Activated naive CD4-positive, alpha-beta T cell treated with anti-CD3 and anti-CD28 coated beads for 36 hours (primary cell): ENCODE results near the gene BATF3. TPM values are rescaled to one million over a fixed set of nuclear protein-coding genes. Genes with fewer than 3 reads are reported as not detected.
"Not testable (repeated sequence)": the region's sequence is repeated elsewhere in the genome, so short reads cannot be mapped to it uniquely, and the experiment has no call there.

Experiments
- CTCF ChIA-PET: fragments of 350-600 bp; sonication (Branson Sonifier 250); formaldehyde crosslinking; loops from one replicate; lab custom pipeline; 2021; ENCODE audit warnings: antibody characterized with exemption; lab: Charles Lee
- DNase-seq: peaks from one replicate; pipeline ENCODE4 v3.0.0-alpha.2; 2020
- H3K27ac Mint-ChIP-seq: one replicate; pipeline ENCODE4 v1.8.0; 2021; ENCODE audit warnings: mild to moderate bottlenecking, mixed read lengths
- H3K27me3 Mint-ChIP-seq: one replicate; pipeline ENCODE4 v1.8.0; 2021; ENCODE audit warnings: low read depth, mixed read lengths
- H3K36me3 Mint-ChIP-seq: one replicate; pipeline ENCODE4 v1.8.0; 2021; ENCODE audit warnings: low read depth, mixed read lengths
- H3K4me1 Mint-ChIP-seq: one replicate; pipeline ENCODE4 v1.8.0; 2021; ENCODE audit warnings: low read depth, mixed read lengths
- H3K4me3 Mint-ChIP-seq: one replicate; pipeline ENCODE4 v1.8.0; 2021; ENCODE audit warnings: mild to moderate bottlenecking, moderate library complexity, mixed read lengths
- H3K9me3 Mint-ChIP-seq: one replicate; pipeline ENCODE4 v1.8.0; 2021; ENCODE audit warnings: mixed read lengths
- intact Hi-C: fragments of 100-400 bp; cut with micrococcal nuclease; formaldehyde crosslinking; loops from one replicate; pipeline ENCODE4 v1.15.1; 2023
- total RNA-seq, 2 experiments: library from RNA; stranded (reverse); gene quantifications; one replicate each; pipeline ENCODE4 v1.2.3, GENCODE V29; 2021

BATF3 gene
- total RNA-seq, 2 experiments from 2014 or later: 26.7 to 27.1 TPM

GRCh38 chr1:212650228-212650627 is 49.4 kb downstream of the BATF3 start:
- no peak for DNase-seq
- CTCF ChIA-PET: interaction anchor here (1.7 to 2.9 kb wide), 2 partner anchors 15 to 173 kb away, joined by 5 to 15 read pairs; no protein-coding TSS in a partner anchor
- no peak overlapping the region for H3K27ac Mint-ChIP-seq
- H3K4me3 Mint-ChIP-seq: no peak overlapping the region
- peaks cover 6% of the 10 kb centered on the region for H3K27me3 Mint-ChIP-seq
- intact Hi-C loops: no loop called here
- no peaks in the 10 kb centered on the region for H3K9me3 Mint-ChIP-seq
- no peaks in the 10 kb centered on the region for H3K36me3 Mint-ChIP-seq
- no peaks in the 10 kb centered on the region for H3K4me1 Mint-ChIP-seq

GRCh38 chr1:212649020-212649419 is 50.6 kb downstream of the BATF3 start:
- intact Hi-C loops: no loop called here
- no peak for DNase-seq
- no peaks in the 10 kb centered on the region for H3K4me1 Mint-ChIP-seq
- no peak overlapping the region for H3K4me3 Mint-ChIP-seq
- CTCF ChIA-PET: interaction anchor here (1.2 to 2.9 kb wide), 3 partner anchors 16 to 191 kb away, joined by 3 to 15 read pairs (median 5); no protein-coding TSS in a partner anchor
- H3K9me3 Mint-ChIP-seq: no peaks in the 10 kb centered on the region
- H3K27me3 Mint-ChIP-seq: peaks cover 3% of the 10 kb centered on the region
- H3K27ac Mint-ChIP-seq: no peak overlapping the region
- H3K36me3 Mint-ChIP-seq: no peaks in the 10 kb centered on the region

GRCh38 chr1:212648431-212648830 is 51.2 kb downstream of the BATF3 start:
- intact Hi-C loops: no loop called here
- no peak for DNase-seq
- Mint-ChIP-seq H3K27me3 (peaks cover under 1% of the 10 kb centered on the region), H3K36me3 (no peaks in the 10 kb centered on the region), H3K9me3 (no peaks in the 10 kb centered on the region), H3K4me1 (no peaks in the 10 kb centered on the region), H3K27ac (no peak overlapping the region), H3K4me3 (no peak overlapping the region)
- CTCF ChIA-PET: interaction anchor here (1.1 to 1.2 kb wide), 2 partner anchors 191 to 355 kb away, joined by 3 read pairs; no protein-coding TSS in a partner anchor

GRCh38 chr1:212647004-212647403 is 52.6 kb downstream of the BATF3 start:
- Mint-ChIP-seq H3K9me3 (no peaks in the 10 kb centered on the region), H3K27me3 (peaks cover 2% of the 10 kb centered on the region), H3K4me1 (no peaks in the 10 kb centered on the region), H3K4me3 (no peak overlapping the region), H3K27ac (no peak overlapping the region), H3K36me3 (no peaks in the 10 kb centered on the region)
- CTCF ChIA-PET: no interaction called here
- DNase-seq: no peak
- intact Hi-C loops: no loop called here

- Mint-ChIP-seq H3K4me1 (no peaks in the 10 kb centered on the region), H3K9me3 (no peaks in the 10 kb centered on the region), H3K36me3 (no peaks in the 10 kb centered on the region), H3K27me3 (peaks cover 2% of the 10 kb centered on the region), H3K27ac (no peak overlapping the region), H3K4me3 (no peak overlapping the region)
- CTCF ChIA-PET: no interaction called here
- intact Hi-C loops: no loop called here
- no peak for DNase-seq
Observed at GRCh38 chr1:212646588-212646987, 53.1 kb downstream of the BATF3 start.

GRCh38 chr1:212645546-212646543 is 53.8 kb downstream of the BATF3 start:
- Mint-ChIP-seq H3K9me3 (no peaks in the 10 kb centered on the region), H3K4me1 (no peaks in the 10 kb centered on the region), H3K36me3 (no peaks in the 10 kb centered on the region), H3K4me3 (no peak overlapping the region), H3K27me3 (peaks cover 2% of the 10 kb centered on the region), H3K27ac (no peak overlapping the region)
- intact Hi-C loops: no loop called here
- CTCF ChIA-PET: interaction anchor here (0.5 to 1.3 kb wide), 2 partner anchors 15 to 188 kb away, joined by 3 to 4 read pairs; no protein-coding TSS in a partner anchor
- no peak for DNase-seq

- no peaks in the 10 kb centered on the region for H3K36me3 Mint-ChIP-seq
- CTCF ChIA-PET: interaction anchor here (0.5 to 1.3 kb wide), 2 partner anchors 14 to 187 kb away, joined by 3 to 4 read pairs; no protein-coding TSS in a partner anchor
- no peaks in the 10 kb centered on the region for H3K4me1 Mint-ChIP-seq
- no peaks in the 10 kb centered on the region for H3K9me3 Mint-ChIP-seq
- no peak overlapping the region for H3K4me3 Mint-ChIP-seq
- no peak overlapping the region for H3K27ac Mint-ChIP-seq
- DNase-seq: no peak
- peaks cover 2% of the 10 kb centered on the region for H3K27me3 Mint-ChIP-seq
- intact Hi-C loops: no loop called here
Observed at GRCh38 chr1:212644866-212645545, 54.6 kb downstream of the BATF3 start.

GRCh38 chr1:212643877-212644276 is 55.8 kb downstream of the BATF3 start:
- H3K4me3 Mint-ChIP-seq: no peak overlapping the region
- peaks cover 2% of the 10 kb centered on the region for H3K27me3 Mint-ChIP-seq
- no peaks in the 10 kb centered on the region for H3K4me1 Mint-ChIP-seq
- no peak for DNase-seq
- intact Hi-C loops: no loop called here
- CTCF ChIA-PET: interaction anchor here (1.5 to 2.4 kb wide), 2 partner anchors 13 to 21 kb away, joined by 3 to 9 read pairs; no protein-coding TSS in a partner anchor
- no peak overlapping the region for H3K27ac Mint-ChIP-seq
- H3K9me3 Mint-ChIP-seq: no peaks in the 10 kb centered on the region
- H3K36me3 Mint-ChIP-seq: no peaks in the 10 kb centered on the region

GRCh38 chr1:212641956-212642355 is 57.7 kb downstream of the BATF3 start:
- H3K9me3 Mint-ChIP-seq: no peaks in the 10 kb centered on the region
- no peaks in the 10 kb centered on the region for H3K36me3 Mint-ChIP-seq
- H3K4me3 Mint-ChIP-seq: no peak overlapping the region
- CTCF ChIA-PET: interaction anchor here (2.4 to 3.0 kb wide), 2 partner anchors 11 to 23 kb away, joined by 9 read pairs; no protein-coding TSS in a partner anchor
- intact Hi-C loops: no loop called here
- H3K27me3 Mint-ChIP-seq: peaks cover 2% of the 10 kb centered on the region
- no peak overlapping the region for H3K27ac Mint-ChIP-seq
- H3K4me1 Mint-ChIP-seq: peaks cover 11% of the 10 kb centered on the region
- no peak for DNase-seq

GRCh38 chr1:212640223-212640878 is 59.3 kb downstream of the BATF3 start:
- CTCF ChIA-PET: interaction anchor here (1.7 to 3.0 kb wide), 2 partner anchors 9 to 25 kb away, joined by 4 to 9 read pairs; no protein-coding TSS in a partner anchor
- Mint-ChIP-seq H3K4me1 (peaks cover 27% of the 10 kb centered on the region), H3K27me3 (peaks cover 2% of the 10 kb centered on the region), H3K36me3 (no peaks in the 10 kb centered on the region), H3K9me3 (no peaks in the 10 kb centered on the region), H3K27ac (no peak overlapping the region), H3K4me3 (no peak overlapping the region)
- intact Hi-C loops: no loop called here
- no peak for DNase-seq

- H3K9me3 Mint-ChIP-seq, H3K36me3 Mint-ChIP-seq, H3K27me3 Mint-ChIP-seq, H3K4me3 Mint-ChIP-seq, H3K27ac Mint-ChIP-seq, DNase-seq, intact Hi-C loops: not testable (repeated sequence)
- CTCF ChIA-PET: interaction anchor here (1.7 kb wide), 1 partner anchor 8 kb away, joined by 4 read pairs; no protein-coding TSS in a partner anchor
- H3K4me1 Mint-ChIP-seq: peaks cover 34% of the 10 kb centered on the region
Observed at GRCh38 chr1:212639524-212639923, 60.1 kb downstream of the BATF3 start.
